Kidney tubule cell (primary cell): ENCODE results near the gene TXNRD1.
"Not testable (repeated sequence)": the region's sequence is repeated elsewhere in the genome, so short reads cannot be mapped to it uniquely, and the experiment has no call there.

Experiments used
- DNase-seq: peaks from one replicate; pipeline ENCODE4 v3.0.0-alpha.2; 2018; ENCODE audit warnings: low spot score

TXNRD1 gene

DNA sequence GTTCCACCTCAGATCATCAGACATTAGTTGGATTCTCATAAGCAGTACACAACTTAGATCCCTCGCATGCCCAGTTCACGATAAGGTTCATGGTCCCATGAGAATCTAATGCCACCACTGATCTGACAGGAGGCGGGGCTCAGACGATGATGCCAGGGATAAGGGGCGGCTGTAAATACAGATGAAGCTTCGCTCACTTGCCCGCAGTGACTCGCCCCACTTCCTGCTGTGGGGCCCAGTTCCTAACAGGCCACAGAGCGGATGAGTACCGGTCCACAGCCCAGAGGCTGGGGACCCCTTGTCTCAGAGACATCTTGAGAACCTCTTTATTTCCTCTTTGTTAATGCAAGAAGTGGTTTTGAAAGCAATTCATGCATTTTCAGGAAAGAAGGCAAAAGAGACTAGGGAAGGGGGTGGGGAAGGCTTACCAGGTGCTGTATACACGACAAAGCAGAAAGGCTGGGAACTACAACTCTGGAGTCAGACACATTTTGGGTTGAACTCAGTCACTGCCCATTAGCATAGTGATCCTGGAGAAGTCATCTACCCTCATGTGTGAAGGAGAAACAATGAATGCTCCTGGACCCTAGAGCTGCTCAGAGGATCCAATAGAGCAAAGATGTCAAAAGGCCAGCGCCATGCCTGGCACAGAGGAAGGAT is 156.6 kb downstream of the TXNRD1 start:
- DNase-seq: no peak

DNA sequence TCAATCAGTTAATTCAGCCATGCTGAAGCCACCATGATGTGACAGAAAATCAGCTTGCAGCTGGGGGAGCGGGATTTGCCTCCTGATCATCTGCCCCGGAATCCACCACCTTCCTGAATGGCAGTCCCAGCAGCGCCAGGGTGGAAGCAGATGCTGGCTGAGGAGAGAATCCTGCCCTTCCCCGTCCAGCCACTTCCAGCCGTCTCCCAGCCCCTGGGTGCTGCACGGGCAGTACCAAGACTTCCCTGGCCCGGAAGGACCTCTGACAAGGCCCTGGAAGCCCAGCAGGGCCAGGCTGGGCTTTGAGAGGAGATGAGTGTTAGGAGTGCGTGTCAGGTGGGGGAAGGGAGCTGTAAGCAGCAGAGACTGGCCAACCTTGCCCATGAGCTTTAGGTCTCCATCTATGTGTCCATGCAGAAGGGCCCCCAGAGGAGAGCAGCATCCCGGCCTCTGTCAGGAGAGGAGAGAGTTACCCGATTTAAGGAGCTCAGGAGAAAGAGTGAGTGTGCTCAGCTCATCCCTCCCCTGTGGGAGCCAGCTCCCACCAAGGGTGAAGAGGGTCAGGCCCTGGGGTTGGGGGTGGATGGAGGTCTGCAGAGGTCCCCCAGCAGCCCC is 157.2 kb downstream of the TXNRD1 start:
- DNase-seq: no peak

DNA sequence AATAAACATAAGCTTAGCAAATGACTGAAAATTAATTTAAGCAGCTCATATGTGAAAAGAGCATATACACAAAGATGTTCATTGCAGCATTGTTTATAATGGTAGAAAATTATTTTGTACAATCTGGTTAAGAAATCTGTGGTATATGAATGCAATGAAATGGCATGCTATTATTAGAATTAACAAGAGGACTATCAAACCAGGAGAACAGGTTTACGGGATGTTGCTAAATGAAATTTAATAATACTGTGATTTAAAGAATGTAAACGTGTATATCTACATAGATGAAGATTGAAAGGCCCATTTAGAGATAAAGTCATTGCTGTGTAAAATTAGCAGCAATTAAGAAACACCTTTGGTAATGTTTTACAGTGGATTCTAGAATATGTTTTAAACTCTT is 158.5 kb downstream of the TXNRD1 start:
- DNase-seq: no peak

DNA sequence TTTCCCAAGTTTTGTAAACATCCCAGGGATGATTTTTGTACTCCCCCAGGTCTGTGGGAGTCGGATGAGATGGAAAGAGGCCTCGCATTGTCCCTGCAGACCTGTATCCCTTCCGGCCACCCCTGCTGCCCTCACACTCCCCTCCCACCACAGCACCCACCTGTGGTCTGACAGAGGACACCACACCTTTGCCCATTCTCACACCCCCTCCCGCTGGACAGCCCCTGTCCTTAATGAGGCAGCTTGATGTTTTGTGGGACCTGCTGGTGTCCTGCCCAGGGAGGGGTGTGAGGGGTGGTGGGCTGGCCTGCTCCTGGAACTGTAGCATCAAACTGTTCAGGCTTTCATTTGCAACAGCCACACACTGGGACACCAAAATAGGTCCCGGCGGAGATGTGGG is 159.2 kb downstream of the TXNRD1 start:
- no peak for DNase-seq

DNA sequence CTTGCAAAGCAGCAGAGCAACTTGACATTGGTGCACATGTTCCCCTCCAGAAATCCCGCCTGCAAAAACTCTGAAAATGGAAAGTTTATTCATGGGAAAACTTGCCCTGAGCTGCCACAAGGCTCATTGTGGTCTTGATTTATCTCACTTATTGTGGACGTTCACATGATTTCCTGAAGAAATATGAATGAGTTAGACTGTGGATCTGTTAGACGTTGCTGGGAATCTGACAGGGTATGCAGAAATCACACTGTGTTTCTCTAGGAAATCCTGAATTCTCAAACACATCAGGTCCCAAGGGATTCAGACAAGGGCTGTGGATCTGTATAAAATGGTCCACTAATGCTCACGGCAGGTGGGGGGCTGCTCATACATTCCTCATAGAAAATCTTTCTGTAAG is 160.2 kb downstream of the TXNRD1 start:
- no peak for DNase-seq

DNA sequence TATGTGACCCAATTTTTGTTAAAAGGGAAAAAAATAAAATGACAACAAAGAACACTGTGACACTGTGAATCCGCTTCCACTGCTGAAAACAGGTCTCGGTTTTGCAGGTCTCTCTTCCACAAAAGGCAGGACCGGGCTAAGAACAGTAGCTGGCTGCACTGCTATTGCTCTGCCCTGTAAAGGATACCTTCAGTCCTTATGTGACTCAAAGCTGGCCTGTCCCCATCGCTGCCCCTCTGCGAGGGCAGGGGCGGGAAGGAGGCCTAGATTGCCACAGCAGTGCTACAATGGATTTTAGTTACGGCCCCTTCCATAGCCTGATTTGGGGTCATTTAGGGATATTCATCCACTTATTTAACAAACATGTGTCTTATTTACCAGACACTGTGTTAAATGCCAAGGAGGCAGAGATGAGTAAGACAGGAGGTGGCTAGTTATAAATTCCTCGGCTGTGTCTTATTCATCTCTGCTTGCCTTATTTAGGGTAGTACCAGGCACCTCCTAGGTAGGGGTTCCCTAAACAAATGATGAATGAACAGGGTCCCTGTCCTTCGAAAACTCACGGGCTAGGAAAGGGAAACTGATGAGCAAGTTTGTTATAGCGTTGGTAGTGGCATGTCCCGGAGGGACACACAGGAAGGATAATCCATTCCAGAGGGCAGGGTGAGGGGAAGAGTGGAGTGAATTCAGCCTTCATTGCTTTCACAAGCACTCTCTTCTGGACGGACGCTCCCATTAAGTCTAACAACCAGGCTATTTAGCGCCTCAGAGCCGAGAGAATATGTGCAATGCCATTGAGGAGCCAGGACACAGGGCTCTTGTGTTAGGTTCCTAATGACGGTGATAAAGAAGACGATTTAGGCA is 161.3 kb downstream of the TXNRD1 start:
- DNase-seq: peak; percentile 34

DNA sequence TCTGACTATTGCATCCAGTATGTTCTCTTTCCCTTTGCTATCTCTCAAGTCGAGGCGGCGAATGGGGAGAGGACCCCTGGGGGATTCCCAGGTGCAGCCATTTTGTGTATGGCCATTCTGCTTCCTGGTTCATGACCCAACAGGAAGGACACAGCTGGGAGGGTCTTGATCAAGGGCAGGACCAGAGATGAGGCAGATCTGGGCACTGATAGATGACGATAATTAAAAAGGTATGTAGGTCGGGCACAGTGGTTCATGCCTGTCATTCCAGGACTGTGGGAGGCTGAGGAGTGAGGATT is 161.9 kb downstream of the TXNRD1 start:
- no peak for DNase-seq

DNA sequence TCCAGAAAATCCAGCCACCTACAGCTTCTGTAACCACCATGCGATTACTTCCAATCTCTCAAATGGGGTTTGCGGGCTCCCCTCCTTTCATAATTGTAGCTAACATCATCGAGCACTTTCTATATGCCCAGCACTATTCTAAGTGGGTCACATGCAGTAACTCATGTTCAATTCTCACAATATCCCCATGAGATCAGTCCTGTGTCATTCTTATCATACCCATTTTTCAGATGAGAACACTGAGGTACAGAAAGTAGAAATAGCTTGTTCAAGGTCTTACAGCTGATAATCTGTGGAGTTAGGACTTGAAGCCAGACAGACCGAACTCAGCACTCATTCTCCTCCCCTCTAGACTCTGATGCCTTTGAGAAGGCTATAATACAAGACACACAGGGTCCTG is 162.8 kb downstream of the TXNRD1 start:
- no peak for DNase-seq

DNA sequence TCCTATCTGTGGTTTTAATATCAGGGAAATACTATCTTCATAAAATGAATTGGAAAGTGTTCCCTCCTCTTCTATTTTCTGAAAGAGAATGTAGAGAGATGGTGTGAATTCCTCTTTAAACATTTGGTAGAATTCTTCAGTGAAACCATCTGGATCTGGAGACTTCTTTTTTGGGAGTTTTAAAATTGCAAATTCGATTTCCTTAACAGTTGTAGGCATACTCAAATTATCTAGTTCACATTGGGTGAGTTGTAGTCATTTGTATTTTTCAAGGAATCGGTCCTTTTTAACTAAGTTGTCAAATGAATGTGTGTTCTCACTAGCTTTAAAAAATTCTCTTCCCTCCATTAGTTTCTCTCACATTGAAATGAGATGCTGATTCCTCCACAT is 165.8 kb downstream of the TXNRD1 start:
- no peak for DNase-seq

DNA sequence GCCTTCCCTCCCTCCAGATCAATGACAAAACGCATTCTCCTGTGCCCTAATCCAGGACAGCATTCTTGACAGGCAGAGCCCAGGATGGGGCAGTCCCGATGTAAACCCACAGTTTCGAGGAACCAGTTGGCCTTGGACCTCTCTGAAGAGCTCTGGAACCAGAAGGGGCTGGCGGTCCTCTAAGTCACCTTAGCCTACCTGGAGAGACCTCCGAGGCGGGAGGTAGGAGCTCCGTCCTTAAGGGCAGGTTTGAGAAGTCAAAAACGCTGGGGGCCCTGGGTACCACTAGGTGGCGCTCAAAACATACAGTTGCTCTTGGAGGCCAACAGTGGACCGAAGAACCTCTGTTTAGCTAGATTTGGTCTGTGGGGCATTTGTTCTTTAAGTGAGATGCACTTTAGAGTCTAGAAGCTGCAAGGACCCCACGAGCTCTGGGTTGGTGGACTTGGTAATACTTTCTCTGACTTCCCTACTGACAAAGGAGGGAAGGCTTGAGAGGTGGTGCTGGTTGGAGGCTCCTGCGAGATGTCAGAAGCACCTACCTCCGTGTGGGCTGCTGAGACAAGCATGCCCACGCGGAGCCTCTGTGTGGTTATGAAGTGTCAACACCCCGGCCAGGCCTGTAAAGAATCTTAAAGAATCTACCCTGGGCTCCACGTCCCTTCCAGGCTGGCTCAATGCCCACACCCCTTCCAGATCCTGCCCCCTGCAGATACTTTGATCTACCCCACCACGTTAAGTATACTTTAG is 166.3 kb downstream of the TXNRD1 start:
- peak; percentile 83 for DNase-seq

DNA sequence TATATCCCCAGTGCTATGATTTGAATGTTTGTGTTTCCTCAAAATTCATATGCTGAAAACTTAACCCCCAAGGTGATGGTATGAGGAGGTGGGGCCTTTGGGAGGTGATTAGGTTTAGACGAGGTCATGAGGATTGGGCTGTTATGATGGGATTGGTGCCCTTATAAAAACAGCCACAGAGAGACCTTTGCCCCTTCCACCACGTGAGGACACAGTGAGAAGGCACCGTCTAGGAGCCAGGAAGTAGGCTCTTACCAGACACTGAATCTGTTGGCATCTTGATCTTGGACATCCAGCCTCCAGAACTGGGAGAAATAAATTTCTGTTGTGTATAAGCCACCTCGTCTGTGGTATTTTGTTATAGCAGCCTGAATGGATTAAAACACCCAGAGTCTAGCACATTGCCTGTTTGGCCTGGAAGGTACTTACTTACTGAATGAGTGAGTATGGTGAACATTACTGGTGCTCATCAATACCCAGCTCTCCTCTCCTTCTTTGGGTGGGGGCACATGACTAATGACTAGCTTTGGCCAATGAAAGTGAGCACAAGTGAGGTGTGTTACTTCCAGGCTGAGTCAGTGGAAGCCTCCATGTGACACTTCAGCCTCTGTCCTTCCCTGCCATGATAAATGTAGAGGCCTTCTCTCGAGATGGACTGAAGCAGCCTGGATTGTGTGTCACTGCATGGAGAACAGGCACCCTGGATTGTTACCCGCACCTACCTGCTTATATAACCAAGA is 168.7 kb downstream of the TXNRD1 start:
- DNase-seq: peak; percentile 63

DNA sequence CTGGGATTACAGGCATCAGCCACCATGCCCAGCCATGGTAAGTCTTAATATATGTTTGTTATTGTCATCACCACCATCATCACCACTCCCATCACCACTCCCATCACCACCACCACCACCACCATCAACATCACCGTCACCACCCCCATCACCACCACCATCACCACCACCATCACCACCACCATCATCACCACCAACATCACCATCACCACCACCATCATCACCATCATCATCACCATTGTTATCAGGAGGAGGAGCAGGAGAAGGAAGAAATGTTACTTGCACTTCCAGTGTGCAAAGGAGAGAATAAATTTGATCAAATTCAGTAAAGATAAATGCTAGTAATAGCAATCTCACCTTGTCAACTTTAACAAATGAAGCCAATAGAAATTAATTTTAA is 169.9 kb downstream of the TXNRD1 start:
- DNase-seq: no peak

DNA sequence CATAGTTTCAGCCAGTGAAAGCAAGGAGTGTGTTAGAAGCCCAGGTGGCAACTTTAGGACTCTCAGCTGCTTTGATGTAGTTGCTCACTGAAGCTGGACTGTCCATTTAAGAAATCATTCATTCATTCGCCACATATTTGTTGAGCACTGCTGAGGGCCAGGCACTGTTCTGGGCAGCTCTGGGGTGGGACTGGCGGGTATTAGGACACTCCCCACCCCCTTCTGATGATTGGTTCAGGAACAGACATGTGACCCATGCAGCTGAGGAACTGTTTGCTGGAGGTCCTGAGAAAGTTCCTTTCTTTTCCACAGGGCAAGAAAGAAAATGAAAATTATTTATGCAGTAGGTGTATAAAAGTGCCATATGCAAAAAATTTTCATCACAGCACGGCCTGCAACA is 170.9 kb downstream of the TXNRD1 start:
- no peak for DNase-seq

DNA sequence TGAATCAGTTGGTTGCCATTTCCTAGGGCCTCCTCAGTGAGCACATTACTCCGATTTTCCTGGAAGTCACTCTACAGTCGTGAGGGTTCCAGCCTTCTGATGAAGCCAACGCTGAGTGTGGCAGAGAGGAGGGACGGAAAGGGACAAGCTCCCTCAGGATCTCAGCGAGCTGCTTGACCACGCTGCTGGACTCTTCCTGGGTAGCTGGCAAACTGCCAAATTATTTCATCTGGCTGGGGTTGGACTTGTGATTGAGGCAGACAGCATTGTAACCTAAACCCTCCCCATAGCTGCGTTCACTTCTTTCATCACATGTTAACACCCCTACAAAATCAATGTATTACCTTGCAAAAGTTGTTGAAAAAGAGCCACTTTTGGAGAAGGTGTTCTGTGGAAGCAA is 171.6 kb downstream of the TXNRD1 start:
- peak; percentile 37 for DNase-seq

DNA sequence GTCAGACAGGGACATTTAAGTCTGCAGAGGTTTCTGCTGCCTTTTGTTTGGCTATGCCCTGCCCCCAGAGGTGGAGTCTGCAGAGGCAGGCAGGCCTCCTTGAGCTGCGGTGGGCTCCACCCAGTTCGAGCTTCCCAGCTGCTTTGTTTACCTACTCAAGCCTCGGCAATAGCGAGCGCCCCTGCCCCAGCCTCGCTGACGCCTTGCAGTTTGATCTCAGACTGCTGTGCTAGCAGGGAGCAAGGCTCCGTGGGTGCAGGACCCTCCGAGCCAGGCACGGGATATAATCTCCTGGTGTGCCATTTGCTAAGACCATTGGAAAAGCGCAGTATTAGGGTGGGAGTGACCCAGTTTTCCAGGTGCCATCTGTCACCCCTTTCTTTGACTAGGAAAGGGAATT is 178.5 kb downstream of the TXNRD1 start:
- DNase-seq: not testable (repeated sequence)
